Measurements from ENCODE around the gene STRADB.
"Not testable (repeated sequence)": the region's sequence is repeated elsewhere in the genome, so short reads cannot be mapped to it uniquely, and the experiment has no call there.

The STRADB gene

GRCh38 chr2:201430839-201431238 is 20.7 kb upstream of the STRADB start:
- no peak for DNase-seq

GRCh38 chr2:201432038-201432620 is 19.4 kb upstream of the STRADB start:
- DNase-seq = no peak

- no peak for DNase-seq
These were observed 18.7 kb upstream of the STRADB start for GRCh38 chr2:201432621-201433393.

DNA sequence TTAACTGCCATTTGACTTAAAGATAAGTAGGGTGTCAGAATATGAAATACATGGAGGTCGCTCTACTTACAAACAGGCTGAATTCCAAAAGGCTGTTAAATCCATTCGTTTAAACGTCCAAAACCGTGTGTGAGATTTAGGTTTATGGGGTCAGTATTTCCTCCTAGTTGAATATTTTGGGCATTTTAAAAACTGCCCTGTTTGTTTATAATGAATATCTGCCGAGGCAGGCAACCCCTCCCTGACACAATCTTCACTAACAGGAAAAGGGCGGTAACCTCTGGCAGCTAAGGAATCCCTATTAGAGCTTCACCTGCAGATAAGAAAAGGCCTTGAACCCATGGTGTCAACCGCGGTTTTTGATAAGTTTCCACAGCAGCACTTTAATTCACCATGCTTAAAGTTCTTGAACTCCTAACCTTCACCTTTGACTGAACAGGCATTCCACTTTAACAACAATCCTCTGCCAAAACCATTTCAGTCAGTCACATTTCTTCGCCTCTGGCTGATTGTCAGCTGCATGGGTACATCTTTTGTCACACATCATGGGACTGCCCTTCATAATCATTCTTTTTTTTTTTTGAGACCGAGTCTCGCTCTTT is 18.0 kb upstream of the STRADB start:
- no peak for DNase-seq

- DNase-seq = no peak
These were observed 15.4 kb upstream of the STRADB start for GRCh38 chr2:201436141-201436540.

- DNase-seq = not testable (repeated sequence)
These were observed 12.1 kb upstream of the STRADB start for GRCh38 chr2:201439336-201439922.

- DNase-seq = no peak
These were observed 11.4 kb upstream of the STRADB start for GRCh38 chr2:201440182-201440581.

DNA sequence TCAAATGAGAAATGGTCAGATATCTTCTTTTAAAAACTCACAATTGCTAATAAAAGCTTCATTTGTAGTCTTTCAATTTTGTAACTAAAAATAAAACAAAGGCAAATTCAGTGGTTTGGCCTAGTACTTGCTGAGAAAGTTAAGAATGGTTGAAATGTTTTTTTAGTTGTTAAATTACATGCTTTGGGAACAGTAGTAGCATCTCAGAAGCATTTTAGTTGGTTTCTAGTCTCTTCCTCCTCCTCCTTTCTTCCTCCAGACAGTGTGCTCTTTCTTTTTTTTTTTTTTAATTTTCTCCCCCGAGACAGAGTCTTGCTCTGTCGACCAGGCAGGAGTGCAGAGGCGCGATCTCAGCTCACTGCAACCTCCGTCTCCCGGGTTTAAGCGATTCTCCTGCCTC is 10.1 kb upstream of the STRADB start:
- no peak for DNase-seq

DNA sequence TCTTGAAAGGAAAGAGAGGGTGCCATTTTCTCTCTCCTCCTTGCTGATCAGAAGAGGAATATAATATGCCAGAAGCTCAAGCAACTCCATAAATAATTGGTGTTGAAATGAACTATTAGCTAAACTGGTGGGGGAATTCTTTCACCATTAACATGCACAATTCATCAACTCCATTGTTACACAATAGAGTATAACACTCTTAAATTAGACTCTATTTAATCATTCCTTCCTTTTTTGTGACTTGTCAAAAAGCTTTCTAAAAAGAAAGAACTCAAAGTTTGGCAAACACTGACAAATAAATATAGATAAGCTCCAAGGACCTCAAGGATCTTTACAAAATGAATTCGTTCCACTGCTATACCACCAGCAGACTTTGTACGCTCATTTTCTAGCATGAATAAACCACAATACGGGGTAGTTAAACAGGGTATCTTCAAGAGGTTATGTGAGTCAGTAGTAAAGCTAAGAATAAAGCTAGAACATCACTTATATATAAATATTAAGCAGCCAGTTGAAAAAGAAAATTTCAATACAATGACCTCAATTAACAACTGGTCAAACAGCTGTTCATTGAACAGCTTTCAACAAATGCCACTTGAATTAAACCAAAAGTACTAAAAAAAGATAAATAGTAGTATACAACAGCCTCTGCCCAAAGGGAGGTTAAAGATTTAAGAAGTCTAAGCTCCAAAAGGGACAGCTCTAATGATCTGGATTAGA is 6.6 kb upstream of the STRADB start:
- DNase-seq = no peak

GRCh38 chr2:201447086-201447485 is 4.5 kb upstream of the STRADB start:
- DNase-seq = no peak

GRCh38 chr2:201448061-201448460 is 3.5 kb upstream of the STRADB start:
- DNase-seq = no peak

DNA sequence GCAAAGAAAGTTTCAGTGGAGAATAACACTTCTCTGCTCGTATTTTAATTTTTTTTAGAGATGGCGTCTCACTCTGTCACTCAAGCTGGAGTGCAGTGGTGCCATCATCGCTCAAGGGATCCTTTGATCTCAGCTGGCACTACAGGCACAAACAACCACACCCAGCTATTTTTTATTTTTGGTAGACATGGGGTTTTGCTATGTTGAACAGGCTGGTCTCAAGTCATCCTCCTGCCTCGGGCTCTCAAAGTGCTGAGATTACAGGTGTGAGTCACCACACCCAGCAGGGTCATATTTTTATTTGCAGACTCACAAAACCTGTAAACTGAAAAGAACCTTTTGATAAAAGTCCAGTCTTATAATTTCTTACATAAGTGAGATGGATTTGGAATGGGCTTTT is 2.8 kb upstream of the STRADB start:
- DNase-seq = no peak

DNA sequence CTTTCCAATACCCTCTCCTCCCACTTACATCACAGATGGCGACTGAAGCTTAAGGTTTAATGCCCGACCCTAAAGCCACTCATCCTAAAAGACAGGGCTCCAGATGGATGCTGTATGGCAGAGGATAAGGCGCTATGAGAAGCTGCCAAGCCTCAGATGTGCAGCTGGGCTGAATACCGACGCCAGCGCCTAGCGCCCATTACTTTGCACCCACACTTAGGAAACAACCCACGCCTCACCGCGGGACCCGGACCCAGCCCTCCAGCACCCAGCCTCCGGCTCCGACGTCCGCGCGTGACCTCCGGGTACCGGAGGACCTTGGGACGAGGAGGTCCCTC is 617 bp upstream of the STRADB start:
- DNase-seq = no peak

GRCh38 chr2:201452058-201452921 is 750 bp downstream of the STRADB start:
- DNase-seq = no peak

GRCh38 chr2:201452922-201453643 is 1.5 kb downstream of the STRADB start:
- DNase-seq = no peak

DNA sequence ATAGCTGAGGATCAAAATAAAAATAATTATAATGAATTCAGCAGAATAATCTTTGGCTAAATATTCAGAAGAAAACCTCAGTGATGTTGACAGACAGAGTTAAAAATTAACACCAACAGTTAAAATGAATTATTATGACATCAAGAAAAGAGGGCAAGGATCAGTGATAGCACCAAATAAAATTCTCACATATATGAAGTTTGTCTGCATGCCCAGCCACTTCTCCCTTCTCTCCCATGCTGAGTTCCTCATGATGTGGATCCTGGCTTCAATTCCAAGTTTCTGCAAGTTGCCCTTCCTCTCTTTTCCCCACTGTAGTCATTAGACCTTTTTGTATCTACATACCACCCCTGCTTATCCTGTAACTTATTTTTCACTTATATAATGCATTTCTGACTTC is 6.8 kb downstream of the STRADB start:
- DNase-seq = no peak

GRCh38 chr2:201460532-201460931 is 9.0 kb downstream of the STRADB start:
- no peak for DNase-seq

GRCh38 chr2:201464547-201464946 is 13.0 kb downstream of the STRADB start:
- DNase-seq = no peak

DNA sequence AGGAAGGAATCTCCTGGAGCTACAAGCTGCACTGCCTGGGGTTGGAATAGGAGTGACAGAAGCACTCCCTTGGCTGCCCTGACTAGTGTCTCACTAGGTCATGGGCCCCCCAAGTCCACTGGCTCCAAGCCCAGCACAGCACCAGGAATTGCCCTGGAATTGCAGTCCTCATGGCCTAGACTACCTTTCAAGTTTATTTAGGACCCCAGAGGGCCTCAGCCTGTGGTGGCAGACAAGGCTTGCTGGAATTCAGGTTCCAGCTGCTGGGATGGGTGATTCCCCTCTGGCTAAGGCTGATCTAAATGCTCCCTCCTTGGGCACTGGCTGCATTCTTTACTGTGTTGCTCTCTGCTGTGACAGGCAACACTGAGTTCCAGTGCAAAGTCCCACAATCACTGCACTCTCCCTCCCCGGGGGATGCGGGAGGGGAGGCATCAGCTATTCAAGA is 14.0 kb downstream of the STRADB start:
- DNase-seq = no peak

DNA sequence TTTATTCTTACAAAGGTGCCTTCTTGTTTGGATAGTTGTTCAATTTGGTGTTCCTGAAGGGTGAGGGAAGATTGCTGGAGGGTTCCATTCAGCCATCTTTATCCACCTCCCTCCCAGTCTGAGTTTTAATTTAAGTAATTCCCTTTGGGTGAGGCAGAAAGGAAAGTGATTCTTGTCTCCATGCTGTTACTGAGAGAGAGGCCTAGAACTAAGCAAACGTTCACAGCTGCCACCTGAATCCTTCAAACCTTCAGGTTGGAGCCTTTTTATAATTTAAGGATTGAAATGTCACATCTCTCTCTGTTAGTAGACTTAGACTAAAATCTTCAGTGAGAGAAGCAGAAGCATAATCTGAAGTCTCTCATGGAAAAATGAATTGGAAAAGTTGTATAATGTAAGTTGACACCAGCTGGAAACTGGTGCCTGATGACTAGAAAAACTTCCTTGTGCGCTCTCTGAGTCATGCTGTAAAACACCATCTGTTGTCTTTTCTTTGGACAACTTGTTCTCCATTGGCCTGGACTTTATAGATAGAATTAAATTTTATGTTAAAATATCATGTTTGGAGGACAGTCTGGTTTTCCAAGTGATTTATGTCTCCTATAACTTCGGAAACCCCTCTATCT is 14.6 kb downstream of the STRADB start:
- DNase-seq = no peak

GRCh38 chr2:201467666-201468065 is 16.1 kb downstream of the STRADB start:
- DNase-seq = no peak
